ENCODE results near the gene REST. TPM values are rescaled to one million over a fixed set of nuclear protein-coding genes. Genes with fewer than 3 reads are reported as not detected.
"Not testable (repeated sequence)": the region's sequence is repeated elsewhere in the genome, so short reads cannot be mapped to it uniquely, and the experiment has no call there.

REST gene
- 10 to 100 TPM; 47.5 to 58.7 (median 53.3) TPM for polyA plus RNA-seq (ENCODE audit: insufficient read length in 3 of 3)
- long read RNA-seq, donor 1, full-length matches to known transcripts = 14 of 93 reads
- long read RNA-seq, donor 1, partial matches to known transcripts = 79 of 93 reads
- long read RNA-seq, donor 1, other reads (novel, unspliced or antisense) = 0 of 93 reads
- long read RNA-seq, donor 2, full-length matches to known transcripts = 10 of 66 reads
- long read RNA-seq, donor 2, partial matches to known transcripts = 38 of 66 reads
- long read RNA-seq, donor 2, other reads (novel, unspliced or antisense) = 18 of 66 reads
- long read RNA-seq, donor 3, full-length matches to known transcripts = 14 of 110 reads
- long read RNA-seq, donor 3, partial matches to known transcripts = 96 of 110 reads
- long read RNA-seq, donor 3, other reads (novel, unspliced or antisense) = 0 of 110 reads
- long read RNA-seq, donor 4, full-length matches to known transcripts = 6 of 6 reads
- long read RNA-seq, donor 4, partial matches to known transcripts = 0 of 6 reads
- long read RNA-seq, donor 4, other reads (novel, unspliced or antisense) = 0 of 6 reads
- long read RNA-seq, donor 5 = 0 reads
- long read RNA-seq, donor 6, full-length matches to known transcripts = 14 of 31 reads
- long read RNA-seq, donor 6, partial matches to known transcripts = 17 of 31 reads
- long read RNA-seq, donor 6, other reads (novel, unspliced or antisense) = 0 of 31 reads
- long read RNA-seq, donor 7, full-length matches to known transcripts = 12 of 124 reads
- long read RNA-seq, donor 7, partial matches to known transcripts = 112 of 124 reads
- long read RNA-seq, donor 7, other reads (novel, unspliced or antisense) = 0 of 124 reads
- long read RNA-seq, donor 8 = 0 reads
- long read RNA-seq, donor 9, full-length matches to known transcripts = 7 of 53 reads
- long read RNA-seq, donor 9, partial matches to known transcripts = 14 of 53 reads
- long read RNA-seq, donor 9, other reads (novel, unspliced or antisense) = 32 of 53 reads
- long read RNA-seq, donor 10, full-length matches to known transcripts = 8 of 68 reads
- long read RNA-seq, donor 10, partial matches to known transcripts = 41 of 68 reads
- long read RNA-seq, donor 10, other reads (novel, unspliced or antisense) = 19 of 68 reads
- long read RNA-seq, donor 11, full-length matches to known transcripts = 10 of 60 reads
- long read RNA-seq, donor 11, partial matches to known transcripts = 50 of 60 reads
- long read RNA-seq, donor 11, other reads (novel, unspliced or antisense) = 0 of 60 reads
- long read RNA-seq, donor 12, full-length matches to known transcripts = 2 of 44 reads
- long read RNA-seq, donor 12, partial matches to known transcripts = 42 of 44 reads
- long read RNA-seq, donor 12, other reads (novel, unspliced or antisense) = 0 of 44 reads
- long read RNA-seq, donor 13 = 0 reads
- long read RNA-seq, donor 14, full-length matches to known transcripts = 10 of 50 reads
- long read RNA-seq, donor 14, partial matches to known transcripts = 40 of 50 reads
- long read RNA-seq, donor 14, other reads (novel, unspliced or antisense) = 0 of 50 reads
- long read RNA-seq, donor 15, full-length matches to known transcripts = 5 of 31 reads
- long read RNA-seq, donor 15, partial matches to known transcripts = 26 of 31 reads
- long read RNA-seq, donor 15, other reads (novel, unspliced or antisense) = 0 of 31 reads
- long read RNA-seq, donor 16, full-length matches to known transcripts = 21 of 5,355 reads
- long read RNA-seq, donor 16, partial matches to known transcripts = 4,748 of 5,355 reads
- long read RNA-seq, donor 16, other reads (novel, unspliced or antisense) = 586 of 5,355 reads

GRCh38 chr4:56907489-56908205 is at the start of gene REST:
TSS of gene REST (plus strand) at chr4:56907900. CDS start at chr4:56910639, 2,739 bp downstream.
- peak in 10 of 11 donors; percentile 39 to 82 (median 64) for DNase-seq (ENCODE audit: extremely low read depth in 1 of 11, low read depth in 9 of 11, low spot score in 4 of 11)

GRCh38 chr4:56859841-56860240 is 47.9 kb upstream of the REST start:
- no peak for DNase-seq (ENCODE audit: extremely low read depth in 1 of 11, low read depth in 9 of 11, low spot score in 4 of 11)

GRCh38 chr4:56860781-56861180 is 46.9 kb upstream of the REST start:
- DNase-seq (ENCODE audit: extremely low read depth in 1 of 11, low read depth in 9 of 11, low spot score in 4 of 11) = no peak

GRCh38 chr4:56861360-56861759 is 46.3 kb upstream of the REST start:
- no peak for DNase-seq (ENCODE audit: extremely low read depth in 1 of 11, low read depth in 9 of 11, low spot score in 4 of 11)

GRCh38 chr4:56863441-56864139 is 44.1 kb upstream of the REST start:
- DNase-seq (ENCODE audit: extremely low read depth in 1 of 11, low read depth in 9 of 11, low spot score in 4 of 11) = no peak

- no peak for DNase-seq (ENCODE audit: extremely low read depth in 1 of 11, low read depth in 9 of 11, low spot score in 4 of 11)
Observed at GRCh38 chr4:56870946-56871345, 36.8 kb upstream of the REST start.

GRCh38 chr4:56871371-56871866 is 36.3 kb upstream of the REST start:
- no peak for DNase-seq (ENCODE audit: extremely low read depth in 1 of 11, low read depth in 9 of 11, low spot score in 4 of 11)

- peak in 1 of 11 donors; percentile 18 for DNase-seq (ENCODE audit: extremely low read depth in 1 of 11, low read depth in 9 of 11, low spot score in 4 of 11)
Observed at GRCh38 chr4:56874166-56874565, 33.5 kb upstream of the REST start.

- DNase-seq (ENCODE audit: extremely low read depth in 1 of 11, low read depth in 9 of 11, low spot score in 4 of 11) = no peak
Observed at GRCh38 chr4:56874923-56875322, 32.8 kb upstream of the REST start.

- no peak for DNase-seq (ENCODE audit: extremely low read depth in 1 of 11, low read depth in 9 of 11, low spot score in 4 of 11)
Observed at GRCh38 chr4:56876264-56876663, 31.4 kb upstream of the REST start.

GRCh38 chr4:56879996-56880395 is 27.7 kb upstream of the REST start:
- no peak for DNase-seq (ENCODE audit: extremely low read depth in 1 of 11, low read depth in 9 of 11, low spot score in 4 of 11)

- DNase-seq (ENCODE audit: extremely low read depth in 1 of 11, low read depth in 9 of 11, low spot score in 4 of 11) = no peak
Observed at GRCh38 chr4:56880572-56880971, 27.1 kb upstream of the REST start.

- DNase-seq (ENCODE audit: extremely low read depth in 1 of 11, low read depth in 9 of 11, low spot score in 4 of 11) = not testable (repeated sequence)
Observed at GRCh38 chr4:56884511-56884910, 23.2 kb upstream of the REST start.

- DNase-seq (ENCODE audit: extremely low read depth in 1 of 11, low read depth in 9 of 11, low spot score in 4 of 11) = no peak
Observed at GRCh38 chr4:56892691-56893090, 15.0 kb upstream of the REST start.

- not testable (repeated sequence) for DNase-seq (ENCODE audit: extremely low read depth in 1 of 11, low read depth in 9 of 11, low spot score in 4 of 11)
Observed at GRCh38 chr4:56897842-56898241, 9.9 kb upstream of the REST start.

- not testable (repeated sequence) for DNase-seq (ENCODE audit: extremely low read depth in 1 of 11, low read depth in 9 of 11, low spot score in 4 of 11)
Observed at GRCh38 chr4:56900186-56900585, 7.5 kb upstream of the REST start.

- DNase-seq (ENCODE audit: extremely low read depth in 1 of 11, low read depth in 9 of 11, low spot score in 4 of 11) = no peak
Observed at GRCh38 chr4:56902703-56903102, 5.0 kb upstream of the REST start.
